Raji (cell line): ENCODE measurements around the gene TM9SF2.

Experiments used
- POLR2A ChIP-seq: IDR thresholded peaks from 2 replicates; pipeline ENCODE4 v1.6.1; 2011; ENCODE audit warnings: low read depth, low read length, control low read depth; ENCODE audit not compliant: insufficient read depth

Gene TM9SF2

GRCh38 chr13:99514801-99515200 lies 13.5 kb downstream of the TM9SF2 start:
- no peak for TF ChIP-seq POLR2A

GRCh38 chr13:99516153-99516929 lies 15.1 kb downstream of the TM9SF2 start:
- TF ChIP-seq POLR2A = no peak

GRCh38 chr13:99517577-99517976 lies 16.3 kb downstream of the TM9SF2 start:
- TF ChIP-seq POLR2A = no peak

DNA sequence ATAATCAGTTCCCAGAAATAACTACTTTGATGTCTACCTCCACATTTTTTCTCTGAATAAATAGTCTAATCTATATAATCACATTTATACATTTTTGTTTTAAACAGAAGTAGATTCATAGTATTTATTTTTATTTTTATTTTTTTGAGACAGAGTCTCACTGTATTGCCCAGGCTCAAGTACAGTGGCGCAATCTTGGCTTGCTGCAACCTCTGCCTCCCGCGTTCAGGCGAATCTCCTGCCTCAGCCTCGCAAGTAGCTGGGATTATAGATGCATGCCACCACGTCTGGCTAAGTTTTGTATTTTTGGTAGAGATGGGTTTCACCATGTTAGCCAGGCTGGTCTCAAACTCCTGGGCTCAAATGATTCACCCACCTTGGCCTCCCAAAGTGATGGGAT lies 16.7 kb downstream of the TM9SF2 start:
- no peak for TF ChIP-seq POLR2A

- TF ChIP-seq POLR2A = no peak
These were observed 21.0 kb downstream of the TM9SF2 start for GRCh38 chr13:99522298-99522697.

DNA sequence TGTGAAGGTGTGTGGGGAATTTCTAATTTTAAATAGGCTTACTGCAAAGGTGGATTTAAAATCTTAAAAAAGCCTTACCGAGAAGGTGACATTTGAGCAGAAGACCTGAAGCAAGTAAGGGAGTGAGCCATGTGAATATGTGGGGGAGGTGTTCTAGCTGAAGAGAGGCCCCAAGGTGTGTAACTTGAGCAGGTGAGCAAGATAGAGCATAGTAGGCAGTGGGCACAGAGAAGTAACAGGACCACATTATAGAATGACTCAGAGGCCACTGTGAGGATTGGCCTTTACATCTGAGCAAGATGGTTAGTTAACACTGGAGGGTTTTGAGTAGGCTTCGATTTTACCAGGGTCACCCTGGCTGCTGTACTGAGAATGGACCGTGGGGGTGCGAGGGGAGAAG lies 22.6 kb downstream of the TM9SF2 start:
- no peak for TF ChIP-seq POLR2A

DNA sequence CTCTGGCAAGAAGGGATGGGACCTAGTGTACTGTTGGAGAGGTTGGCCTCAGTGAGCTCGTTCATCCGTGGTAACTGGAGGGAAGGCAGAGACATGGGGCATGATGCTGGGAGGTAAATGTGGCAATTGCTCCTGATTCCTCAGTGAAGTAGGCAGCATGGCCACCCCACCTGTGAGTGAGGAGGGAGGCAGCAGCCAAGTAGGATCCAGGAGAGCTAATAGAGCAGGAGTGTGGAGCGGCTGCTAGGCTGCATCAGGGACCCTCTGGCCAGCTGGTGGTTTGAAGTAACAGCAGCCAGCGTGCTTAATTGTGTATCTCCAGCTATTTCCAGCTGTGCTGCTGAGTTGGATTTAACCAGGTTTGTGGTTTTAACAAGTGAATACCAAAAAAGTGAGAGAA lies 24.7 kb downstream of the TM9SF2 start:
- TF ChIP-seq POLR2A = no peak

DNA sequence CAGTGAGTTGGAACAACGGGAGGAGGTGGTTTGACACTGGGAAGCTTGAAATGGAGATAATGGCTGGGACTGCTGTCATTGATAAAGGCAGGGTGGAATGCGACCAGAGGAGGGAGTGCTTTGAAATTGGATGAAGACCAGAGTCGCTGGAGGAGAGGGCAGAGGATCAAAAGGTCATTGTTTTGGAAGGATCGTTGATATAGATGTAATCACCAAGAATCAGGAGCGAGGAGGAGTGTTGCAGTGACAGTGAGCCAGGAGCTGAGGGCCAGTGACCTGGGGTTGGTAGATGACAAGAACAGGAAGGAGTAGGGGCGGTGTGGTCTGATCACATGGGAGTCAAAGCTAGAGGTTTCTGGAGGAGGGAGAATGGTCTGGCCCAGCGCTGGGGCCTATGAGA lies 25.3 kb downstream of the TM9SF2 start:
- TF ChIP-seq POLR2A = no peak

DNA sequence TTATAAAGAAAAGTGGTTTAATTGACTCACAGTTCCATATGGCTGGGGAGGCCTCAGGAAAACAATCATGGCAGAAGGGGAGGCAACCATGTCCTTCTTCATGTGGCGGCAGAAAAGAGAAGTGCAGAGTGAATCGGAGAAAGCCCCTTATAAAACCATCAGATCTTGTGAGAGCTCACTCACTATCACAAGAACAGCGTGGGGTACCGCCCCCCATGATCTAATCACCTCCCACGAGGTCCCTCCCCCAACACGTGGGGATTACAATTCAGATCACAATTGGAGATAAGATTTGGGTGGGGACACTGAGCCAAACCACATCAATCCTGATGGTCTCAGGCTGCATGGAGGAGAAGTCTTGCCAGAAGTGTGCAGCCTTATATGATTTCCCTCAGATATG lies 26.0 kb downstream of the TM9SF2 start:
- TF ChIP-seq POLR2A = no peak

GRCh38 chr13:99528547-99528946 lies 27.3 kb downstream of the TM9SF2 start:
- TF ChIP-seq POLR2A = no peak

DNA sequence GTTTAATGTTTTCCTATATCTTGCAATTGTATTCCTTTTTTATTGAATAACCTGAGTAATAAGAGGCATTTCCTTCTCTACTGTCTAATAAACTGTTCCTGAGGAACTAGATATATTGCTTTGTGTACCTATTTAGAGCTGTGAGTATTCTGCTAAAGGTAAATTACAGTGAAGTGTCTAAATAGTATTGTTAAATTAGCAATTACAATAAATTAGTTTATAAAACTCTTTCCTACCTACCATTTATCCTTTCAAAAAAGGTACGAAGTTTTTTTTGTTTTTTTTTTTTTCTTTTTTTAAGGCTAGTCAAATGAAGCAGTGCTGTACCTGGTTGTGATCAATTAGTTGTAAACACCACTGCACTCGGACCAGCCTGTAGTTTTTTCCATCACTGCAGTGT lies 34.8 kb downstream of the TM9SF2 start:
- no peak for TF ChIP-seq POLR2A

DNA sequence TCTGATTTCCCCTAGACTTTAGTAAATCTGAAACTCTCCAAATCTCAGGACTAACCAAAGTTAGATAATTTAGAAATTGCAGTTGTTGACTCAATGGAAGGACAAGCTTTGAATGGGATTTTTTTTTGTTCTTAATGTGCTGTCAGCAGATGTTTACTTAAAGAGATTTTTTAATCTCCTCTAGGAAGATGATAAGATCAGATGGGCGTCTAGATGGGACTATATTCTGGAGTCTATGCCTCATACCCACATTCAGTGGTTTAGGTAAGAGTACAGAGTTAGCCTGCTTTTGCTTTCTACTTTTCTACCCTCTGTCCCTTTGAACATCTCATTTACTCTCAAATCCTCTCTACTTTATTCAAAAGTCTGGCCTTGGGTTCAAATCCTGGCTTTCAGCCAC lies 39.3 kb downstream of the TM9SF2 start:
- no peak for TF ChIP-seq POLR2A

DNA sequence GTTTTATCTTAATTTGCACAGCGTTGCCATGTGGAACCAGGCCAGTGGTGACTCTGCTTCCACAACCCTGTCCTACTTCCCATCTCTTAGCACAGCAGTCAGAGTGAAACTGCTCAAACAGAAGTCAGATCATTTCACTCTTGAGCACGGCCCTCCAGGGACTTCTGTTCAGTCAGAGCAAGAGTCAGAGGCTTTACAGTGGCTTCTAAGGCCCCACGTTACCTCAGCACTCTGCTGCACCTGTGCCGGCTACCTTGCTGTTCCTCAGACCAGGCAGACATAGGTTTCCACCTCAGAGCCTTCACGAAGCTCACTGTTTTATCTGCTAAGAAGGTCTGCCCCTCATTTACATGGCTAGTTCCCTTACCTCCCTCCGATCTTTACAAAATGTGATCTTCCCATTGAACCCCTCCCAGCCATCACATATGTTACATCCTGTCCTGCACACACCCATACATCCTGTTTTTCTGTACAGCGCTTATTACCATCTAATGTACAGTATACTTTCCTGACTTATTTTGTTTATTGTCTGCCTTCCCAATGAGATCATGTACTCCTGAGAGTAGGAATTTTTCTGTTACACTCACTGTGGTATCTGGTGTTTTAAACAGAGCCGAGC lies 41.6 kb downstream of the TM9SF2 start:
- no peak for TF ChIP-seq POLR2A

GRCh38 chr13:99545361-99545760 lies 44.1 kb downstream of the TM9SF2 start:
- no peak for TF ChIP-seq POLR2A

- no peak for TF ChIP-seq POLR2A
These were observed 44.7 kb downstream of the TM9SF2 start for GRCh38 chr13:99545979-99546378.

- no peak for TF ChIP-seq POLR2A
These were observed 45.6 kb downstream of the TM9SF2 start for GRCh38 chr13:99546878-99547277.

- TF ChIP-seq POLR2A = no peak
These were observed 47.2 kb downstream of the TM9SF2 start for GRCh38 chr13:99548448-99548847.
